DOHH2 (cell line): ENCODE measurements around the gene MARS1.

Source experiments
- EZH2phosphoT487 ChIP-seq: fragments of 200-600 bp; sonication (generic); IDR thresholded peaks from 2 replicates; pipeline ENCODE4 v1.6.1; 2017; ENCODE audit warnings: borderline replicate concordance, mild to moderate bottlenecking, antibody characterized with exemption, low read length, moderate library complexity, mixed read lengths
- TF ChIP-seq, protein P1 (sequence below): fragments of 200-600 bp; sonication (generic); IDR thresholded peaks from one replicate; pipeline ENCODE4 v1.5.1; 2014; ENCODE audit warnings: antibody characterized with exemption, mild to moderate bottlenecking, low read depth, low read length; ENCODE audit not compliant: poor library complexity, severe bottlenecking

- TF ChIP-seq, protein P1, sequence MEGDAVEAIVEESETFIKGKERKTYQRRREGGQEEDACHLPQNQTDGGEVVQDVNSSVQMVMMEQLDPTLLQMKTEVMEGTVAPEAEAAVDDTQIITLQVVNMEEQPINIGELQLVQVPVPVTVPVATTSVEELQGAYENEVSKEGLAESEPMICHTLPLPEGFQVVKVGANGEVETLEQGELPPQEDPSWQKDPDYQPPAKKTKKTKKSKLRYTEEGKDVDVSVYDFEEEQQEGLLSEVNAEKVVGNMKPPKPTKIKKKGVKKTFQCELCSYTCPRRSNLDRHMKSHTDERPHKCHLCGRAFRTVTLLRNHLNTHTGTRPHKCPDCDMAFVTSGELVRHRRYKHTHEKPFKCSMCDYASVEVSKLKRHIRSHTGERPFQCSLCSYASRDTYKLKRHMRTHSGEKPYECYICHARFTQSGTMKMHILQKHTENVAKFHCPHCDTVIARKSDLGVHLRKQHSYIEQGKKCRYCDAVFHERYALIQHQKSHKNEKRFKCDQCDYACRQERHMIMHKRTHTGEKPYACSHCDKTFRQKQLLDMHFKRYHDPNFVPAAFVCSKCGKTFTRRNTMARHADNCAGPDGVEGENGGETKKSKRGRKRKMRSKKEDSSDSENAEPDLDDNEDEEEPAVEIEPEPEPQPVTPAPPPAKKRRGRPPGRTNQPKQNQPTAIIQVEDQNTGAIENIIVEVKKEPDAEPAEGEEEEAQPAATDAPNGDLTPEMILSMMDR: no peak
- no peak for TF ChIP-seq EZH2phosphoT487
Observed at GRCh38 chr12:57487055-57487596, 742 bp upstream of the MARS1 start.
